OCI-LY7 (cell line): ENCODE data around the gene CAMK2N1.

Experiments used
- CTCF ChIP-seq: fragments of 200-600 bp; sonication (generic); conservative IDR thresholded peaks from 2 replicates; pipeline ENCODE4 v1.5.1; 2014; ENCODE audit warnings: mild to moderate bottlenecking, antibody characterized with exemption, low read length, moderate library complexity, mixed read lengths
- EZH2phosphoT487 ChIP-seq: fragments of 200-600 bp; sonication (generic); IDR thresholded peaks from 2 replicates; pipeline ENCODE4 v1.6.1; 2018; ENCODE audit warnings: low read depth, borderline replicate concordance, mild to moderate bottlenecking, mixed run types, antibody characterized with exemption, low read length, moderate library complexity, mixed read lengths

- TF ChIP-seq CTCF (no peak), EZH2phosphoT487 (no peak)
These were observed 42.9 kb downstream of the CAMK2N1 start for GRCh38 chr1:20442920-20443625.
